Esophagus muscularis mucosa (tissue), 4 donors: ENCODE results near the gene DOK5. TPM values are rescaled to one million over a fixed set of nuclear protein-coding genes. Genes with fewer than 3 reads are reported as not detected.
"Not testable (repeated sequence)": the region's sequence is repeated elsewhere in the genome, so short reads cannot be mapped to it uniquely, and the experiment has no call there.

Experiments
- DNase-seq: peaks from one replicate; pipeline ENCODE4 v3.0.0-alpha.2; 2017; ENCODE audit errors: extremely low spot score
- H3K27ac ChIP-seq, 4 donors: fragments of 200-600 bp; sonication (generic); replicated peaks in 1 of 4; 1 replicate in 3 of 4; 2 replicates in 1 of 4; pipeline ENCODE4 v1.5.1; 2016 to 2019; ENCODE audit warnings: mild to moderate bottlenecking in 1 of 4
- H3K27me3 ChIP-seq, 4 donors: fragments of 200-600 bp; sonication (generic); one replicate each; pipeline versions ENCODE4 v1.5.1 to v1.6.0; 2016 to 2019
- H3K36me3 ChIP-seq, 4 donors: fragments of 200-600 bp; sonication (generic); one replicate each; pipeline ENCODE4 v1.5.1; 2016 to 2019
- H3K4me1 ChIP-seq, 4 donors: fragments of 200-600 bp; sonication (generic); one replicate each; pipeline ENCODE4 v1.5.1; 2016 to 2019
- H3K4me3 ChIP-seq, 4 donors: fragments of 200-600 bp; sonication (generic); 1 replicate in 2 of 4; 2 replicates in 2 of 4; pipeline ENCODE4 v1.5.1; 2016 to 2019; ENCODE audit warnings: mild to moderate bottlenecking in 4 of 4, moderate library complexity in 1 of 4
- H3K9me3 ChIP-seq, 4 donors: fragments of 200-600 bp; sonication (generic); 1 replicate in 3 of 4; 2 replicates in 1 of 4; pipeline ENCODE4 v1.5.1; 2016 to 2019
- EP300 ChIP-seq: sonication (generic); formaldehyde crosslinking; IDR thresholded peaks from one replicate; pipeline ENCODE4 v1.6.1; 2017; ENCODE audit warnings: antibody characterized with exemption
- POLR2A ChIP-seq: fragments of 450-650 bp; IDR thresholded peaks from one replicate; pipeline ENCODE4 v1.6.1; 2017; ENCODE audit warnings: antibody characterized with exemption, moderate library complexity, mild to moderate bottlenecking, low read depth
- POLR2AphosphoS5 ChIP-seq, 2 donors: sonication (generic); formaldehyde crosslinking; IDR thresholded peaks; one replicate each; pipeline ENCODE4 v1.6.1; 2017; ENCODE audit warnings: antibody characterized with exemption in 2 of 2
- WGBS: methylation state at CpG from one replicate; pipeline ENCODE4 v1.1.5; 2018; 5-methylcytosine and 5-hydroxymethylcytosine counted together
- intact Hi-C: fragments of 100-400 bp; cut with DNase I; formaldehyde crosslinking; loops from one replicate; pipeline ENCODE4 v1.15.1; 2023
- total RNA-seq, 4 donors: library from RNA; depleted of rRNA; stranded (reverse); fragments of >200 nt; gene quantifications; one replicate each; pipeline versions ENCODE4 v1.1.0 to v1.2.1, GENCODE V29; 2016
- TF ChIP-seq, protein P1 (sequence below), 3 experiments: fragments of 200-600 bp in 2 of 3; fragments of 450-650 bp in 1 of 3; sonication (generic) in 2 of 3; IDR thresholded peaks; one replicate each; pipeline ENCODE4 v1.5.1; 2017 to 2019; ENCODE audit warnings: antibody characterized with exemption in 3 of 3, mild to moderate bottlenecking in 2 of 3, moderate library complexity in 1 of 3

The DOK5 gene
- total RNA-seq, 4 donors from 2014 or later: 0.32 to 1.5 (median 0.79) TPM

DNA sequence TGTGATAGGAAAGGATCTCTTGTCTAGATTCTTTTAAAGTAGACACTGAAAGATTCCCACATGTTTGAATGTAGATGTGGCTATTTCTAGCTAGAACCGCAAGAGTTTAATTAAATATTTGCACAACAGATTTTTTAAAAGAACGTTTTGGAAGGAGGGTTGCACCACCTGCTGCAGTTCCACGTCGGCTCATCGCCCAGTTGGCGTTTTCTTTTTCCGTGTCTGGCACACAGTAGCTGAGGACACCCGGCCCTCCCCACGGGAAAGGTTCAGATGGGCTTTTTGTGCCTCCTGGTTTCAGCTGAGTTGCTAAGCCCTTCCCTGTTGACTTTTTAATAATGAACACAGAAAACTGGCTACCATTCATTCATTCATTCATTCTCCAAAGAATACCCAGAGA lies 41.8 kb upstream of the DOK5 start:
- Histone ChIP-seq H3K27me3 (no peaks in the 10 kb centered on the region), H3K4me1 (no peaks in the 10 kb centered on the region), H3K9me3 (no peaks in the 10 kb centered on the region), H3K4me3 (no peak overlapping the region), H3K27ac (no peak overlapping the region), H3K36me3 (no peaks in the 10 kb centered on the region)
- 81% methylated on average over 9 of the region's 9 CpGs for WGBS
- TF ChIP-seq, protein P1, sequence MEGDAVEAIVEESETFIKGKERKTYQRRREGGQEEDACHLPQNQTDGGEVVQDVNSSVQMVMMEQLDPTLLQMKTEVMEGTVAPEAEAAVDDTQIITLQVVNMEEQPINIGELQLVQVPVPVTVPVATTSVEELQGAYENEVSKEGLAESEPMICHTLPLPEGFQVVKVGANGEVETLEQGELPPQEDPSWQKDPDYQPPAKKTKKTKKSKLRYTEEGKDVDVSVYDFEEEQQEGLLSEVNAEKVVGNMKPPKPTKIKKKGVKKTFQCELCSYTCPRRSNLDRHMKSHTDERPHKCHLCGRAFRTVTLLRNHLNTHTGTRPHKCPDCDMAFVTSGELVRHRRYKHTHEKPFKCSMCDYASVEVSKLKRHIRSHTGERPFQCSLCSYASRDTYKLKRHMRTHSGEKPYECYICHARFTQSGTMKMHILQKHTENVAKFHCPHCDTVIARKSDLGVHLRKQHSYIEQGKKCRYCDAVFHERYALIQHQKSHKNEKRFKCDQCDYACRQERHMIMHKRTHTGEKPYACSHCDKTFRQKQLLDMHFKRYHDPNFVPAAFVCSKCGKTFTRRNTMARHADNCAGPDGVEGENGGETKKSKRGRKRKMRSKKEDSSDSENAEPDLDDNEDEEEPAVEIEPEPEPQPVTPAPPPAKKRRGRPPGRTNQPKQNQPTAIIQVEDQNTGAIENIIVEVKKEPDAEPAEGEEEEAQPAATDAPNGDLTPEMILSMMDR (IDR thresholded peaks at IDR 0.05): no peak
- TF ChIP-seq POLR2AphosphoS5 (IDR thresholded peaks at IDR 0.05) (no peak), EP300 (no peak), POLR2A (no peak)
- no peak for DNase-seq
- intact Hi-C loops: no loop called here

DNA sequence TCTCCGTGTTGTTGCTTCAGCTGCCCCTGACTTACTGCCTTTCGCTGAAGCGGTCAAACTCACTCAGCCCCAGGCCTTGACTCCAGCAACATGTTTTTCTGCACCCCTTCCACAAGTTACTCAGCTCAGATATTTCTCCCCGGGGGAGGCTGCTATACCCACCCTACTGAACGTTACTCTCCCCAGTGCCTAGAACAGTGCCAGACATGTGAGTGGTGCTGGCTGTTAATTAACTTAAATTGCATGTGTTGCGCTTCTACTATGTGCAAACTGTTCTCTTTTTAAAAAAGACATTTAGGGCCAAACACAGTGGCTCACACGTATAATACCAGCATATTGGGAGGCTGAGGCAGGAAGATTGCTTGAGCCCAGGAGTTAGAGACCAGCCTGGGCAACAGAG lies 41.2 kb upstream of the DOK5 start:
- Histone ChIP-seq H3K27ac (no peak overlapping the region), H3K4me3 (no peak overlapping the region), H3K36me3 (no peaks in the 10 kb centered on the region), H3K27me3 (no peaks in the 10 kb centered on the region), H3K4me1 (no peaks in the 10 kb centered on the region), H3K9me3 (no peaks in the 10 kb centered on the region)
- no peak for TF ChIP-seq POLR2AphosphoS5 (IDR thresholded peaks at IDR 0.05)
- TF ChIP-seq, protein P1 (IDR thresholded peaks at IDR 0.05): no peak
- TF ChIP-seq EP300: no peak
- no peak for TF ChIP-seq POLR2A
- DNase-seq: no peak
- WGBS: 91% methylated on average over 7 of the region's 7 CpGs
- intact Hi-C loops: no loop called here

DNA sequence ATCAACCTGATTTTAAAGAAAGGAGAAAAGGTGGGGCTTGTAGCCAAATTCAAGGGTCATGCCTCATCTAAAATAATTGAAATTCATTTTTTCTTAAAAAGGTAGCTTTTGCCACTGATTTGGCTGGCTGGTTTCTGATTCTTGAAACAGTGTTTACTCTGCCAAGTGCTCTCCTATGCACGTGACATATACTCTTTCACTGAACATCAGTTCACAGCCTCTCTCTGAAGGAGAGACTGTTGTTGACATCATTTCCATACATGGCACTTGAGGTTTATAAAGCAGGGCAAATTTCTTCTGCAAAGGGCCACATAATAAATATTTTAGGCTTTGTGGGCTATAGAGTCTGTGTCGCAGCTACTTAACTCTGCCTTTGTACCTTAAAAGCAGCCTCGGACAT lies 40.4 kb upstream of the DOK5 start:
- intact Hi-C loops: no loop called here
- Histone ChIP-seq H3K4me3 (no peak overlapping the region), H3K36me3 (no peaks in the 10 kb centered on the region), H3K4me1 (no peaks in the 10 kb centered on the region), H3K27me3 (no peaks in the 10 kb centered on the region), H3K27ac (no peak overlapping the region), H3K9me3 (no peaks in the 10 kb centered on the region)
- WGBS: 87% methylated on average over 3 of the region's 3 CpGs
- TF ChIP-seq POLR2A: no peak
- TF ChIP-seq, protein P1 (IDR thresholded peaks at IDR 0.05): no peak
- TF ChIP-seq EP300: no peak
- TF ChIP-seq POLR2AphosphoS5 (IDR thresholded peaks at IDR 0.05): no peak
- DNase-seq: no peak

DNA sequence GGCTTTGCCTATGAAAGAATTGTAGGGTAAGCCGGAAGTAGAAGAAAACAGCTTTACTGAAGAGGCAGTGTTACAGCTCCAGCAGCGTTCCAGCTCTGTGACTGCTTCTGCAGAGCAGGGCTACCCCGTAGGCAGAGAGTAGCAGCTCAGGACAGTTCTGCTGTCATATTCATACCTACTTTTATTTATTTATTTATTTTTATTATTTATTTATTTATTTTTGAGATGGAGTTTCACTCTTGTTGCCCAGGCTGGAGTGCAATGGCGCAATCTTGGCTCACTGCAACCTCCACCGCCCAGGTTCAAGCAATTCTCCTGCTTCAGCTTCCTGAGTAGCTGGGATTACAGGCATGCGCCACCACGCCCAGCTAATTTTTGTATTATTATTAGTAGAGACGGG lies 39.0 kb upstream of the DOK5 start:
- H3K27ac ChIP-seq, H3K4me1 ChIP-seq, H3K9me3 ChIP-seq, H3K27me3 ChIP-seq, DNase-seq, H3K4me3 ChIP-seq, intact Hi-C loops, H3K36me3 ChIP-seq: not testable (repeated sequence)
- WGBS: 89% methylated on average over 8 of the region's 8 CpGs

DNA sequence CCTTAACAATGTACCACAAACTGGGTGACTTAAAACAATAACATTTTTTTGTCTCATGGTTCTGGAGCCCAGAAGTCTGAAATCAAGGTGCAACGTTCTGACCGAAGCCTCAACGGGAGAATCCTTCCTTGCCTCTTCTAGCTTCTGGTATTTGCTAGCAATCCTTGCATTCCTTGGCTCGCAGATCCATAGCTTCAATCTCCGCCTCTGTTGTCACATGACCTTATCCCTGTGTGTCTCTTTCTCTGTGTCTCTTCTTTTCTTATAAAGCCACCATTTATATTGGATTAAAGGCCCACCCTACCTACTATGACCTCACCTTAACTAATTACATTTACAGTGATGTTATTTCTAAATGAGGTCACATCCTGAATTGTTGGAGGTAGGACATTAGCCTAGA lies 37.2 kb upstream of the DOK5 start:
- Histone ChIP-seq H3K36me3 (no peaks in the 10 kb centered on the region), H3K4me3 (no peak overlapping the region), H3K27me3 (no peaks in the 10 kb centered on the region), H3K27ac (no peak overlapping the region), H3K9me3 (no peaks in the 10 kb centered on the region), H3K4me1 (no peaks in the 10 kb centered on the region)
- intact Hi-C loops: no loop called here
- 77% methylated on average over 5 of the region's 5 CpGs for WGBS
- TF ChIP-seq POLR2A (no peak), EP300 (no peak), POLR2AphosphoS5 (IDR thresholded peaks at IDR 0.05) (no peak)
- TF ChIP-seq, protein P1 (IDR thresholded peaks at IDR 0.05): no peak
- no peak for DNase-seq
